GM21737 (cell line): ENCODE data around the gene CXorf66.
"Not testable (repeated sequence)": the region's sequence is repeated elsewhere in the genome, so short reads cannot be mapped to it uniquely, and the experiment has no call there.

Experiments used
- ATAC-seq: cut with Tn5 transposase; IDR thresholded peaks from one replicate; pipeline ENCODE4 v1.9.1; 2021; ENCODE audit warnings: mild to moderate bottlenecking, moderate library complexity; ENCODE audit not compliant: unreplicated experiment

The CXorf66 gene

DNA sequence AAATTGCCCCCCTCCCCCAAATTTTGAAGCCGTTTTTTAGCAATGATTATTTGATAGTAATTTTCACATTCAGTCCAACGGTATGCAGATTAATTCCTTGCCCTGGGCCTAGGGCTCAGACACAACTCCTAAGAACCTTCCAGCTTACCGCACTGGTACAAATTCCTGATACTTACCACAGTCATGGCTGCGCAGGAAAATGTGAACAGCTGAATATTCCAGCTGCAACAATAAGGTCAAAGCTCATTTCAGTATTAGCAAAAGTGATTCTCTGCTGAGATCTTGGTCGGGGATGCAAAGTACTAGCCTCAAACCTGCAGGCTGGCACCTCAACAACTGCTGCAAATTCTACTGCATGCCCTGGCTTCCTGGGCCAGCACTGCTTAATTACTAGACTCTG lies 35.4 kb downstream of the CXorf66 start:
- no peak for ATAC-seq

DNA sequence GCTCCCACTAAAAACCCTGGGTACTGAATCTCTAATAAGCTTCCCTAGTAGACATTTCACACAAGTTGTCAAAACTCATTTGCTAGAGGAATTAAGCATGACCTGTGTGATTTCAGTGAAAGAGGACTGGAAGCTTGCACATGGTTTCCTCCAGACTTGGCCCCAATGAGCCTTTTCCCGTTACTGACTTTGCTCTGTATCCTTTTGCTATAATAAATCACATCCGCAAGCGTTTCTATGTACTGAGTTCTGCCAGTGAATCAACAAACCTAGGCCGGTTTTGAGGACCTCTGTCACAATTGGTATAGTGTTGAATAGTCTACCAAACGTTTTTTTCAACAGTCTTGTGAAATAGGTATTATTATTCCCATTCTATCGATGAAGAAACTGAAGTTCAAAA lies 40.6 kb downstream of the CXorf66 start:
- ATAC-seq = no peak

DNA sequence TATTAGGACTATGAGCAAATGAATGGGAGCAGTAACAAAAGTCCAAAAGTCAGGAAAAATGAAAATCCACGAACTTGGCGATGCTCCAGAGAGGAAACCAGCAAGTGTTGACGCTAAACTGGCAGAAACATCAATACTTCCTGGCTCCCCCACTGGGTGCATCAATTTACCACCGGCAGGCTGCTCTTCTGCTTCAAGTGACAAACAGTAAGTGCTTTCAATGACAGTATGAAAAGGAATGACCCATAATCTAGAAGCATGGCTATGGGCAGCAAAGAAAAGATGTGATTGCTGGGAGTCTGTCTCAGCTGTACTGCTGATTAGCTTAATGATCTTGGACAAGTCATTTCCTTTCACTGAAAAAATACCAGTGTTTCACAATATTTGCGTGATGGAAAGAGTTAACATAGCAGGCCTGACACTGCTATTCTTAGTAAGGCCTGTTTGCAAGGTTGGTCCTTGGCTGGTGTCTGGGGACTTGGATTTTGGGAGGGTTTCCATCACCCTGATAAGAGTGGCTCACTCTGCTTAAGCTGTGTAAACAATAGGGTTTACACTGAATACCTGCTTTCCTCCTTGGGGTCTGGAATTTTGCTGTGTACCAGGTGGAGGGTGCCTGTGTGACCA lies 41.1 kb downstream of the CXorf66 start:
- no peak for ATAC-seq

DNA sequence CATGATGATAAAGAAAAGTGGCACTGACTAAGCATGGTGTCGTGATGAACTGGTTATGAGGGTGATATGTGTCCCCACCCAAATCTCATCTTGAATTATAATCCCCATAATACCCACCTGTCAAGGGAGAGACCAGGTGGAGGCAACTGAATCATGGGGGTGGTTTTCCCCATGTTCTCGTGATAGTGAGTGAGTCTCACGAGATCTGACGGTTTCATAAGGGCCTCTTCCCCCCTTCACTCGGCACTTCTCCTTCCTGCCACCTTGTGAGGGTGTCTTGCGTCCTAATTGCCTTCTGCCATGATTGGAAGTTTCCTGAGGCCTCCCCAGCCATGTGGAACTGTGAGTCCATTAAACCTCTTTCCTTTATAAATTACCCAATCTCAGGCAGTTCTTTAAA lies 44.2 kb downstream of the CXorf66 start:
- not testable (repeated sequence) for ATAC-seq

GRCh38 chrX:139920316-139920715 lies 45.0 kb downstream of the CXorf66 start:
- ATAC-seq = no peak

- ATAC-seq = no peak
Observed at GRCh38 chrX:139914421-139914820, 50.9 kb downstream of the CXorf66 start.

DNA sequence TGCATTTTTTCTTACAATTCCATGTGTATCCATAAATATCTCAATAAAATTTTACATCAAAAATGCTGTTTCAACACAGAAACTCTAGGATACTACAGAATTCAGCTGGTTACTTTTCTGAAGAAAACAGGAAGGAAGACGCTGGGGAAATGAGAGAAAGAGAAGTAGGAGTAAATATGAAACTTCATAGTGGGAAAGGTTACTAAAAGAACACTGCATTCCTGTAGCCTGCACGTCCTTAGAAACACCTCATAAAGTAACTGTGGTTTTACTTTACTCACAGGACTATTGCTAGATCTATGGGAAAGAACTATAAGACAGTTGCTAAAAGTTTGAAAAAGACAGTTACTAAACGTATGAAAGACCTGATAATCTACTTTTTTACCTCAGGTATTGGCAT lies 55.6 kb downstream of the CXorf66 start:
- ATAC-seq = no peak

GRCh38 chrX:139907078-139907477 lies 58.2 kb downstream of the CXorf66 start:
- no peak for ATAC-seq

DNA sequence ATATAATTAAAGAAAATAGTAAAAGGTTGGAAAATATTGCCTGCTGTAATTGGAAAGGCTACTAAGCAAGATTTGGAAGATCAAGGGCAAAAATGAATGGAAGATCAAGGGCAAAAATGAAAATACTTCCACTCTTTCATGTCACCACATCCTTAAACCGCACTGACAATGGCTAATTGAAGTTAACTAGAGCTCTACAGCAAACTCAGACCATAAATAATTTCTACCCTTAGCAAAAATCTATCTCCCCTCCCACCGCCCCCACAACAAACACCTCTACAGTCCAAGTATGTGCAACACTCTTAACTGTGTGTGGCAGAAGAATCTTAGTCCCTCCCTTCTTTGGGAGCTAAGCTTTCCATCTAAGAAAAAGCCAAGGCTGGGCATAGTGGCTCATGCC lies 59.6 kb downstream of the CXorf66 start:
- ATAC-seq = no peak
